ENCODE measurements around the gene DAB2.

DAB2 gene

GRCh38 chr5:39470811-39471210 is 46.0 kb upstream of the DAB2 start:
- no peak overlapping the region for H3K4me3 ChIP-seq (ENCODE audit: insufficient read depth, low read length, poor library complexity, severe bottlenecking)
- H3K9ac ChIP-seq (ENCODE audit: low read length), result no peak overlapping the region
- H3K4me2 ChIP-seq (ENCODE audit: low read depth, low read length, poor library complexity, severe bottlenecking), result no peak overlapping the region
- H4K20me1 ChIP-seq (ENCODE audit: low read depth, low read length), result no peaks in the 10 kb centered on the region
- no peaks in the 10 kb centered on the region for H3K9me3 ChIP-seq (ENCODE audit: insufficient read depth, low read length)
- no peak overlapping the region for H3K27ac ChIP-seq (ENCODE audit: low read depth, low read length)
- no peaks in the 10 kb centered on the region for H3K36me3 ChIP-seq (ENCODE audit: low read length)
- no peak overlapping the region for H2AFZ ChIP-seq (ENCODE audit: low read depth, low read length, severe bottlenecking)
- no peaks in the 10 kb centered on the region for H3K9me2 ChIP-seq (replicated peaks; ENCODE audit: insufficient read depth, low read length)
- H3K79me2 ChIP-seq (ENCODE audit: insufficient read depth, low read length), result no peaks in the 10 kb centered on the region
- H3K27me3 ChIP-seq (ENCODE audit: low read length), result no peaks in the 10 kb centered on the region
- TF ChIP-seq EZH2phosphoT487 (conservative IDR thresholded peaks at IDR 0.05; ENCODE audit: low read length) (no peak), CTCF (IDR thresholded peaks at IDR 0.05; ENCODE audit: insufficient read depth, low read length, poor library complexity, severe bottlenecking) (no peak)
- H3F3A ChIP-seq (ENCODE audit: insufficient read depth), result no peaks in the 10 kb centered on the region

- Histone ChIP-seq H3K27ac (ENCODE audit: low read depth, low read length) (no peak overlapping the region), H3K9me3 (ENCODE audit: insufficient read depth, low read length) (no peaks in the 10 kb centered on the region), H3K4me2 (ENCODE audit: low read depth, low read length, poor library complexity, severe bottlenecking) (no peak overlapping the region), H3K27me3 (ENCODE audit: low read length) (no peaks in the 10 kb centered on the region), H3K9me2 (replicated peaks; ENCODE audit: insufficient read depth, low read length) (no peaks in the 10 kb centered on the region), H3K79me2 (ENCODE audit: insufficient read depth, low read length) (no peaks in the 10 kb centered on the region), H3F3A (ENCODE audit: insufficient read depth) (no peaks in the 10 kb centered on the region), H2AFZ (ENCODE audit: low read depth, low read length, severe bottlenecking) (no peak overlapping the region), H3K36me3 (ENCODE audit: low read length) (no peaks in the 10 kb centered on the region), H4K20me1 (ENCODE audit: low read depth, low read length) (no peaks in the 10 kb centered on the region), H3K9ac (ENCODE audit: low read length) (no peak overlapping the region), H3K4me3 (ENCODE audit: insufficient read depth, low read length, poor library complexity, severe bottlenecking) (no peak overlapping the region)
- TF ChIP-seq CTCF (IDR thresholded peaks at IDR 0.05; ENCODE audit: insufficient read depth, low read length, poor library complexity, severe bottlenecking) (no peak), EZH2phosphoT487 (conservative IDR thresholded peaks at IDR 0.05; ENCODE audit: low read length) (no peak)
These were observed 45.1 kb upstream of the DAB2 start for GRCh38 chr5:39469777-39470415.

- H3K79me2 ChIP-seq (ENCODE audit: insufficient read depth, low read length), result no peaks in the 10 kb centered on the region
- no peak overlapping the region for H3K9ac ChIP-seq (ENCODE audit: low read length)
- H3K4me2 ChIP-seq (ENCODE audit: low read depth, low read length, poor library complexity, severe bottlenecking), result no peak overlapping the region
- TF ChIP-seq EZH2phosphoT487 (conservative IDR thresholded peaks at IDR 0.05; ENCODE audit: low read length) (no peak), CTCF (IDR thresholded peaks at IDR 0.05; ENCODE audit: insufficient read depth, low read length, poor library complexity, severe bottlenecking) (no peak)
- no peak overlapping the region for H3K4me3 ChIP-seq (ENCODE audit: insufficient read depth, low read length, poor library complexity, severe bottlenecking)
- no peaks in the 10 kb centered on the region for H3K36me3 ChIP-seq (ENCODE audit: low read length)
- H2AFZ ChIP-seq (ENCODE audit: low read depth, low read length, severe bottlenecking), result no peak overlapping the region
- H3K9me2 ChIP-seq (replicated peaks; ENCODE audit: insufficient read depth, low read length), result no peaks in the 10 kb centered on the region
- no peaks in the 10 kb centered on the region for H3K27me3 ChIP-seq (ENCODE audit: low read length)
- no peak overlapping the region for H3K27ac ChIP-seq (ENCODE audit: low read depth, low read length)
- H3K9me3 ChIP-seq (ENCODE audit: insufficient read depth, low read length), result no peaks in the 10 kb centered on the region
- no peaks in the 10 kb centered on the region for H4K20me1 ChIP-seq (ENCODE audit: low read depth, low read length)
- H3F3A ChIP-seq (ENCODE audit: insufficient read depth), result no peaks in the 10 kb centered on the region
These were observed 44.4 kb upstream of the DAB2 start for GRCh38 chr5:39469176-39469575.

Measured in SU-DHL-6 (cell line).